ENCODE data around the gene LIMS1.

LIMS1 gene

GRCh38 chr2:108612514-108613183 is 78.4 kb downstream of the LIMS1 start:
- H3K27ac ChIP-seq (ENCODE audit: low read depth, low read length): peak overlapping the region; percentile 8
- peaks cover 29 to 55% of the 10 kb centered on the region in 2 donors for H3K4me1 ChIP-seq (ENCODE audit: control insufficient read depth in 1 of 2, insufficient read depth in 2 of 2, low read length in 2 of 2)
- H3K9me3 ChIP-seq (ENCODE audit: control insufficient read depth in 1 of 2, low read length in 2 of 2): no peaks in the 10 kb centered on the region
- H3K36me3 ChIP-seq (ENCODE audit: control insufficient read depth in 1 of 2, insufficient read depth in 2 of 2, low read length in 2 of 2): no peaks in the 10 kb centered on the region
- peak overlapping the region in 1 of 2 donors; percentile 24 for H3K9ac ChIP-seq (ENCODE audit: low read depth in 1 of 2, low read length in 2 of 2)
- no peaks in the 10 kb centered on the region for H3K27me3 ChIP-seq (ENCODE audit: control insufficient read depth in 1 of 2, insufficient read depth in 2 of 2, low read length in 2 of 2)
- H3K4me3 ChIP-seq (ENCODE audit: low read depth in 1 of 2, low read length in 2 of 2): no peak overlapping the region

DNA sequence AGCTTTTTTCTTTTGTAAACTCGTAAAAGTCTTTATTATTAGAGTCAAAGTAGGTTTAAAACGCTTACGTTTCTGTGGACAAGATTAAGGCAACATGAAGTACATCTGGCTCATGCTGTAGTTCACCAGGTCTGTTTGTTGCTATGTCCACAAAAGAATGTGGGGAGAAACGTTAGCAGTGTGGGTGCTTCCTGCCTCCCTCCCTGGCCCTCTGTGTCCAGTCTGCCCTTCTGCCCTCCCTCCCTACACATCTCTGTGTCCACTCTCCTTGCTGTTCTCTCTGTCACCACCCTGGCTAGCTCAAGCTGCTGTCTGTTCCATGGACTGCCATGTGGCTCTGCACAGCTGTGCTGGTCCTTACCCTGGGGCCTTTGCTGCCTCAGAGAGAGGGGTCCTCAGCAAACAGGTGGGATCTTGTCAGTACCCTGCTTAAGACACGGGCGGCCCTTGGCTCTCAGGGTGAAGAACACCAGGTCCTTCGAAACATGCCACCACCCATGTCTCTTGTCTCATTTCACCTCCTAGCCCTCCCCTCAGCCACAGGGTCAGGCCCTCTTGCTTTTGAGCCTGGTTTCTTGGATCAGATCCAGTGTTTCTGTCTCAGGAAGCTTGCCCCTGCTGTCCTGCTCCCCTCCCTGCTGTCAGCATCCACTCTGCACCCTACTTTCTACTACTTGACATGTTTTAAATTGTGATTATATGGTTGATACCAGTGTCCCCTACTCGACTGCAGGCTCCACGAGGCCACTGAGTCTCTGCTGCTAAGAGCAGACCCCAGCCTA is 79.2 kb downstream of the LIMS1 start:
- Histone ChIP-seq H3K4me3 (ENCODE audit: low read depth in 1 of 2, low read length in 2 of 2) (no peak overlapping the region), H3K9ac (ENCODE audit: low read depth in 1 of 2, low read length in 2 of 2) (no peak overlapping the region), H3K27ac (ENCODE audit: low read depth, low read length) (no peak overlapping the region), H3K9me3 (ENCODE audit: control insufficient read depth in 1 of 2, low read length in 2 of 2) (no peaks in the 10 kb centered on the region), H3K36me3 (ENCODE audit: control insufficient read depth in 1 of 2, insufficient read depth in 2 of 2, low read length in 2 of 2) (no peaks in the 10 kb centered on the region), H3K27me3 (ENCODE audit: control insufficient read depth in 1 of 2, insufficient read depth in 2 of 2, low read length in 2 of 2) (no peaks in the 10 kb centered on the region), H3K4me1 (ENCODE audit: control insufficient read depth in 1 of 2, insufficient read depth in 2 of 2, low read length in 2 of 2) (peaks cover 34 to 62% of the 10 kb centered on the region in 2 donors)

DNA sequence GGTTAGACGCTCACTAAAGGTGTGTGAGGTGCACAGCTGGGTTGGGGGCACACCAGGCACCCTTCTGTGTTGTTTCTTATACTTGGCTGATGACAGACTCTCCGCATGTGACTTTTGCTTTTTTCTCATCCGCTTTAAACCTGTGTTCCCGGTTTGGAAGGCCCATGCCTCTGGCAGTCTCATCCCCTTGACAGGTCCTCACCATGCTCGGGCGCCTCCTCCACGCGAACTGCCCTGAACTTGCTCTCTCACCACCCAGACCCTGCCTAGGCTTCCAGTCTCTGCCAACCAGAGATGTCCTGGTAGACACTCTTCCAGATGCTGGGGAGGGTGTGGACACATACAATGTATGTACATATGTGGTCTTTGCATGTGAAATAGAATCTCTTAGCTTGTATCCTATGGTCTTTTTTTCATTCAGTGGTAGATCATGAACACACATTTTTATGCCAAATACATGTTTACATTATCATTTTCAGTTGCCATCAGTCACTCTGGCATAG is 79.8 kb downstream of the LIMS1 start:
- Histone ChIP-seq H3K36me3 (ENCODE audit: control insufficient read depth in 1 of 2, insufficient read depth in 2 of 2, low read length in 2 of 2) (no peaks in the 10 kb centered on the region), H3K4me1 (ENCODE audit: control insufficient read depth in 1 of 2, insufficient read depth in 2 of 2, low read length in 2 of 2) (peaks cover 33 to 57% of the 10 kb centered on the region in 2 donors), H3K9me3 (ENCODE audit: control insufficient read depth in 1 of 2, low read length in 2 of 2) (no peaks in the 10 kb centered on the region), H3K9ac (ENCODE audit: low read depth in 1 of 2, low read length in 2 of 2) (no peak overlapping the region), H3K27ac (ENCODE audit: low read depth, low read length) (no peak overlapping the region), H3K27me3 (ENCODE audit: control insufficient read depth in 1 of 2, insufficient read depth in 2 of 2, low read length in 2 of 2) (no peaks in the 10 kb centered on the region), H3K4me3 (ENCODE audit: low read depth in 1 of 2, low read length in 2 of 2) (no peak overlapping the region)

GRCh38 chr2:108614659-108615058 is 80.4 kb downstream of the LIMS1 start:
- Histone ChIP-seq H3K36me3 (ENCODE audit: control insufficient read depth in 1 of 2, insufficient read depth in 2 of 2, low read length in 2 of 2) (no peaks in the 10 kb centered on the region), H3K27me3 (ENCODE audit: control insufficient read depth in 1 of 2, insufficient read depth in 2 of 2, low read length in 2 of 2) (no peaks in the 10 kb centered on the region), H3K27ac (ENCODE audit: low read depth, low read length) (no peak overlapping the region), H3K4me1 (ENCODE audit: control insufficient read depth in 1 of 2, insufficient read depth in 2 of 2, low read length in 2 of 2) (peaks cover 27 to 52% of the 10 kb centered on the region in 2 donors), H3K9me3 (ENCODE audit: control insufficient read depth in 1 of 2, low read length in 2 of 2) (no peaks in the 10 kb centered on the region), H3K9ac (ENCODE audit: low read depth in 1 of 2, low read length in 2 of 2) (no peak overlapping the region), H3K4me3 (ENCODE audit: low read depth in 1 of 2, low read length in 2 of 2) (no peak overlapping the region)

DNA sequence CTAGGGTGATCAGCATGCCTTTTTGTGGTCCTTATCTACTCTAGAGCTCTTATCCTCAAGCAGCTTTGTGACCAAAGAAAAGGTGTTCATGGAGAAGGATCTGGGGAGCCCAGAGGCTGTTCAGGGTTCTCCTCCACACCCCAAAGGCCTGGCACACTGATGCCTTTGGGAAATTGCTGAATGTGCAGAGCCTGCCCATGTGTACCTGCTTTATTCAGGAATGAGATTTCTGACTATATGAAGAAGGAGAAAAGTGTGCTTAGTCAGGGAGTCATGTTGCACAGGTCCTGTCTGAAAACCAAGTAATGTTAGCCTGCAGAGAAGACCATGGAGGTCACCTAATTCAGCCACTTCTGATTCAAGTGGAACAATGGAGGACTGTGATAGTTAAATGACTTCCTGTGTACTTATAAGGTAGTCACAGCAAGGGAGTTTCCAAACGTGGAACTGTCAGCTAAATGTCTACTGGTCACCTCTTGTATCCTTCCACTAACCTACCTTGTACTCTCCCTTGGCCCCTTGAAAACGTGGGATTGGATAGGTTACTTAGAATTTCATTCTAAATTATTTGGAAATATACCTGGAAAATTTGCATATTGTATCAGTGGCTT is 81.3 kb downstream of the LIMS1 start:
- no peaks in the 10 kb centered on the region for H3K27me3 ChIP-seq (ENCODE audit: control insufficient read depth in 1 of 2, insufficient read depth in 2 of 2, low read length in 2 of 2)
- no peak overlapping the region for H3K9ac ChIP-seq (ENCODE audit: low read depth in 1 of 2, low read length in 2 of 2)
- H3K27ac ChIP-seq (ENCODE audit: low read depth, low read length): no peak overlapping the region
- H3K4me3 ChIP-seq (ENCODE audit: low read depth in 1 of 2, low read length in 2 of 2): no peak overlapping the region
- peaks cover 28 to 60% of the 10 kb centered on the region in 2 donors for H3K4me1 ChIP-seq (ENCODE audit: control insufficient read depth in 1 of 2, insufficient read depth in 2 of 2, low read length in 2 of 2)
- no peaks in the 10 kb centered on the region for H3K36me3 ChIP-seq (ENCODE audit: control insufficient read depth in 1 of 2, insufficient read depth in 2 of 2, low read length in 2 of 2)
- H3K9me3 ChIP-seq (ENCODE audit: control insufficient read depth in 1 of 2, low read length in 2 of 2): no peaks in the 10 kb centered on the region

DNA sequence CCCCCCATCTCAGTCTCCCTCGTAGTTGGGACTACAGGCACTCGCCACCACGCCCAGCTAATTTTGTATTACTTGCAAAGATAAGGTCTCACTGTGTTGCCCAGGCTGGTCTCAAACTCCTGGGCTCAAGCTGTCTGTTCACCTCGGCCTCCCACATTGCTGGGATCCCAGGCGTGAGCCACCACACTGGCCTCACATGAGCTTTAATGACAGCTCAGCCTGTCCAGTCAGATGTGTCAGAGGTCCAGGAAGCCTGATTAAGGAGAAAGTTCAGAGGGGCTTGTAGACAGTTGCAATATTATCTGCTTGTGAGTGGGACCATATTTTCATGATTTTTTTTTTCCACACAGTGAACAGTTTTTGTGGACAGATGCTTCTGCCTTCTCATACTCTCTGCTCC is 82.0 kb downstream of the LIMS1 start:
- Histone ChIP-seq H3K27me3 (ENCODE audit: control insufficient read depth in 1 of 2, insufficient read depth in 2 of 2, low read length in 2 of 2) (no peaks in the 10 kb centered on the region), H3K36me3 (ENCODE audit: control insufficient read depth in 1 of 2, insufficient read depth in 2 of 2, low read length in 2 of 2) (no peaks in the 10 kb centered on the region), H3K27ac (ENCODE audit: low read depth, low read length) (no peak overlapping the region), H3K9ac (ENCODE audit: low read depth in 1 of 2, low read length in 2 of 2) (no peak overlapping the region), H3K4me3 (ENCODE audit: low read depth in 1 of 2, low read length in 2 of 2) (no peak overlapping the region), H3K4me1 (ENCODE audit: control insufficient read depth in 1 of 2, insufficient read depth in 2 of 2, low read length in 2 of 2) (peaks cover 32 to 67% of the 10 kb centered on the region in 2 donors), H3K9me3 (ENCODE audit: control insufficient read depth in 1 of 2, low read length in 2 of 2) (no peaks in the 10 kb centered on the region)

DNA sequence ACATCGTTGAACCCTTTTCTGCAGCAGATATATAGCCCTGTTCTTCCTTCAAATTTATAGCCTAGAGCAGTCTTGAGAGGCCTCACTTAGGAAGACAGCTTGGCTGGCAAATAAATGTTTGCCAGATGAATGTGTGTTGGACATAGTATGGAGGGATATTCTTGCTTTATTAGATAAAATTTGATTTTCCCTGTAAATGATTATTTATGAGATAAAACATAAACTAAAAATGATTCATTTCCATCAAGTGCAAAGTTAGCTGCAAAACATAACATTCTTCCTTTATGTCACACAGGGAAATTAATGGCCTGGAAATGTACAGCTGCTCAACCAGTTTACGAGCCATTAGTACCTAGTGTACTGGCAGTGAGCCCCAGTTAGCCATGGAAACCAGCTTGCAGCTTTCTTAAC is 82.5 kb downstream of the LIMS1 start:
- Histone ChIP-seq H3K4me1 (ENCODE audit: control insufficient read depth in 1 of 2, insufficient read depth in 2 of 2, low read length in 2 of 2) (peaks cover 37 to 71% of the 10 kb centered on the region in 2 donors), H3K9ac (ENCODE audit: low read depth in 1 of 2, low read length in 2 of 2) (no peak overlapping the region), H3K27ac (ENCODE audit: low read depth, low read length) (no peak overlapping the region), H3K4me3 (ENCODE audit: low read depth in 1 of 2, low read length in 2 of 2) (no peak overlapping the region), H3K36me3 (ENCODE audit: control insufficient read depth in 1 of 2, insufficient read depth in 2 of 2, low read length in 2 of 2) (no peaks in the 10 kb centered on the region), H3K27me3 (ENCODE audit: control insufficient read depth in 1 of 2, insufficient read depth in 2 of 2, low read length in 2 of 2) (no peaks in the 10 kb centered on the region), H3K9me3 (ENCODE audit: control insufficient read depth in 1 of 2, low read length in 2 of 2) (no peaks in the 10 kb centered on the region)

DNA sequence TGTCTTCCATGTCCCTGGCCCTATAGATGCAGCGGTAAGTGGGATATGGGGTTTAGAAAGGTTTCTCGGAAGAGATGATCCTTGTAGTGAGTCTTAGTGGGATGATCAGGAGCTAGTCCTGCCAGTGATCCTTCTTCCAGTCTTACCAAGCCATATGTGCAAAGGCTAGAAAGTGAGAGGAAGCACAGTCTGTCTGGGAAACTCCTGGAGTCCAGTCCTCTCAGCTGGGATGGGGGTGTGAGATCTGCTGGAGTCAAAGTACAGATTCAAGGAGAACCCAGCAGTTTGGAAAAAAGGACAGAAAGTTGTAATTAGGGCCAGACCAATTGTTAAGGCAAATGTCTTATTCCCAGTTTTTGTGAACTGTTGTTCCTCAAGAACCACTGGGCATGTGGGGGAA is 83.3 kb downstream of the LIMS1 start:
- no peaks in the 10 kb centered on the region for H3K27me3 ChIP-seq (ENCODE audit: control insufficient read depth in 1 of 2, insufficient read depth in 2 of 2, low read length in 2 of 2)
- H3K4me3 ChIP-seq (ENCODE audit: low read depth in 1 of 2, low read length in 2 of 2): no peak overlapping the region
- H3K9me3 ChIP-seq (ENCODE audit: control insufficient read depth in 1 of 2, low read length in 2 of 2): no peaks in the 10 kb centered on the region
- no peaks in the 10 kb centered on the region for H3K36me3 ChIP-seq (ENCODE audit: control insufficient read depth in 1 of 2, insufficient read depth in 2 of 2, low read length in 2 of 2)
- H3K27ac ChIP-seq (ENCODE audit: low read depth, low read length): no peak overlapping the region
- no peak overlapping the region for H3K9ac ChIP-seq (ENCODE audit: low read depth in 1 of 2, low read length in 2 of 2)
- H3K4me1 ChIP-seq (ENCODE audit: control insufficient read depth in 1 of 2, insufficient read depth in 2 of 2, low read length in 2 of 2): peaks cover 33 to 72% of the 10 kb centered on the region in 2 donors

DNA sequence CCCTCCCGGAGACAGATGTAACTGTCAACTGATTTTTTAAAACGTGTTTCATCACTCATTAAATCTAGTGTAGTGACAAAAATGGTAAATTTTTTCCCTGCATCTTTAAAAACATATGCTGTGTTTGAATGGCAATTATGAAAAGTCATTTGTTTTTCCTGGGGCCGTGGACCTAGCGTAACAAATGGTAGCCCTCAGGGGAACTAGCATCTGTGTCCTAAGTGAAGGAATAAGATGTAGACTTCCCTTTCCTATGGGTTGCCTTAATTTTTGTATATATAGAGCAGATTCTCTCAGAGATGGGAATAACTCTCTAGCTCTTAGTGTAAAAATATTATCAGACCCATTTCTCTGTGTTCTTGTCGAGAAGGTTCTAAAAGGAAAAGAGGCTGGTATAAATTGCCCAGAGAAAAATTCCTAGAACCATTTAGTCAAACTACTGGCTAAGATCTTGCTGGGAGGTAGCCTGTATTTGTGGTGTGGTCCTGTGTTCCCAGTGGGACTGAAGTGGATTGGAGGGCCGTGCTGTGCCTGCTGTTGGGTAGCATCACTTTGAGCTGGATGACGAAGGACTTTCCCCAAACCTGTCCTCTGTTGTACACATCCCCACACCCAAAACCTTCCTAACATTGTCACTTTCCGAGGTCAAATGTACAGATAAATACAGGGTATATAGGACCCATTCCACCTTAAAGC is 85.8 kb downstream of the LIMS1 start:
- H3K9ac ChIP-seq (ENCODE audit: low read depth in 1 of 2, low read length in 2 of 2): peak overlapping the region in 1 of 2 donors; percentile 1
- peaks cover 24 to 55% of the 10 kb centered on the region in 2 donors for H3K4me1 ChIP-seq (ENCODE audit: control insufficient read depth in 1 of 2, insufficient read depth in 2 of 2, low read length in 2 of 2)
- H3K27ac ChIP-seq (ENCODE audit: low read depth, low read length): no peak overlapping the region

More for the DNA sequence above, 85.8 kb downstream of the LIMS1 start:
- Histone ChIP-seq H3K36me3 (ENCODE audit: control insufficient read depth in 1 of 2, insufficient read depth in 2 of 2, low read length in 2 of 2) (no peaks in the 10 kb centered on the region), H3K27me3 (ENCODE audit: control insufficient read depth in 1 of 2, insufficient read depth in 2 of 2, low read length in 2 of 2) (no peaks in the 10 kb centered on the region), H3K9me3 (ENCODE audit: control insufficient read depth in 1 of 2, low read length in 2 of 2) (no peaks in the 10 kb centered on the region), H3K4me3 (ENCODE audit: low read depth in 1 of 2, low read length in 2 of 2) (no peak overlapping the region)
